ENCODE measurements around the gene GTPBP4.
A peak's percentile ranks its signal among the peaks of the same experiment; 100 is the strongest.
"Not testable (repeated sequence)": the region's sequence is repeated elsewhere in the genome, so short reads cannot be mapped to it uniquely, and the experiment has no call there.

Gene GTPBP4

DNA sequence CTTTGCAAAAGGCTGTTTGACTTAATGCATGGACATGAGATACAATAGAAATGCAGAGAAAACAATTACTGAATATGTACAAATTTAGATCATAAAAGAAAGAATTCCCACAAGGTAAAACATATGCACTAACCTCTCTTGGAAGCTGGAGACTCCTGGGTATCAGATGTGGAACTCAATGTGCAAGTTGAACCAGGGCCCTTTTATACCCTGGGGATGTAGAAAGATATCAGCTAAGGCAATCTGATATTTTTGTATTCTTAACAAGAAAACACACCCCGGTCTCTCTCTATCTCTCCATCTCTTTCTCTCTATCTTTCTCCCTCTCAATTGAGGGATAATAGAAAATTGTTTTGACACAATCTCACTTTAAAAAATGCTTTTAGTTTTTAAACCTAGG lies 37.4 kb downstream of the GTPBP4 start, which contains the start of gene IDI2:
TSS of gene IDI2 (minus strand) at position 177 of the 400 bp plus-strand sequence. CDS start 1,136 bp downstream, outside the sequence.
- DNase-seq (ENCODE audit: low read depth) = no peak

GRCh38 chr10:1026578-1026977 lies 38.3 kb downstream of the GTPBP4 start:
- DNase-seq (ENCODE audit: low read depth) = no peak

DNA sequence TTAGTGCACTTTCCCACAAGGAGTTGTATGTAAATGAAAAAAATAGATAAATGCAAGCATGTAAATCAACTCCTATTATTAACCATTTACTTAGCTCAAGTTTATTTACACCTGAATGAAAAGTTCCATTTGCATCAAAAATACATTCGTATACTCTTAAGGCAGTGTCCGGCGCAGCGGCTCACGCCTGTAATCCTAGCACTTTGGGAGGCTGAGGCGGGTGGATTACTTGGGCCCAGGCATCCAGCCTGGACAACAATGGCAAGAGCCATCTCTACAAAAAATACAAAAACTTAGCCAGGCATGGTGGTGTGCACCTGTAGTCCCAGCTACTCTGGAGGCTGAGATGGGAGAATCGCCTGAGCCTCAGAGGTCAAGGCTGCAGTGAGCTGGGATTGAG lies 41.6 kb downstream of the GTPBP4 start:
- DNase-seq (ENCODE audit: low read depth) = no peak

DNA sequence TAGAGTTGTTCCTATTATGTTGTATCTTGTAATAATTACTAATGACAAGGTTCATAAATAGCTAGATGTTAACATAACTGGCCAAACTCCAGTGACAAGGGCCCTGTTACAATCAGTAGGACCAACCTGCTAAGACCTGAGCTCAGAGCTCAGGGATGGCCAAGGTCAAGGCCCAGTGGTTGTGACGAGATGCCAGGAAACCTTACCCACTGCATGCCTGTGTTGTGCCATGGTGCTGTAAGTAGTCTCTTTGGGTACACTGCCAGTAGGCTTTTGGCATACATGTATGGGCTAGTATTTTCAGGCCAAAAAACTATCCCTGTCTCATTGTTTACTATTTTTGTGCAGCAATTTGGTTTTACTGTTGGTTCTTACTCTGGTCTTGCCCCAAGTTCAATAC lies 45.4 kb downstream of the GTPBP4 start:
- DNase-seq (ENCODE audit: low read depth) = no peak

DNA sequence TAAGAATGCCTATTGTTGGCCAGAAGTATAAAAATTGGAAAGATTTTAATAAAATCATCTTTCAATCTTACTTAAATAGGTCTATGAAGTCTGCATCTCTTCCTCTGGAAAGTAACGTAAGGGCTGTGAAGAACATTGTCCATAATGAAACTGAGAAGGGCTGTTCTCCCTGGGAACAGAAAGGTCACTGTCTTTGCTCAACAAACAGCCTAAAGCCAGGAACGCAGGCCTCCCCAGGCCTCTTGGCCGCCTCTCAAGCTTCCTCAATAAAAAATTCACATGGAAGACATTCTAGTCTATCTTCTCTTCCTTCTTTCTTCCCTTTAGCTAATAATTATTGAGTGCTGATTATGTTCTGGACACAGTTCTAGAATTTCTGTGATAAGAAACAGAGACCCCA lies 46.5 kb downstream of the GTPBP4 start:
- DNase-seq (ENCODE audit: low read depth) = no peak

GRCh38 chr10:1035201-1035600 lies 47.0 kb downstream of the GTPBP4 start:
- DNase-seq (ENCODE audit: low read depth) = no peak

- peak; percentile 71 for DNase-seq (ENCODE audit: low read depth)
Observed at GRCh38 chr10:1036341-1036791, 48.1 kb downstream of the GTPBP4 start.

DNA sequence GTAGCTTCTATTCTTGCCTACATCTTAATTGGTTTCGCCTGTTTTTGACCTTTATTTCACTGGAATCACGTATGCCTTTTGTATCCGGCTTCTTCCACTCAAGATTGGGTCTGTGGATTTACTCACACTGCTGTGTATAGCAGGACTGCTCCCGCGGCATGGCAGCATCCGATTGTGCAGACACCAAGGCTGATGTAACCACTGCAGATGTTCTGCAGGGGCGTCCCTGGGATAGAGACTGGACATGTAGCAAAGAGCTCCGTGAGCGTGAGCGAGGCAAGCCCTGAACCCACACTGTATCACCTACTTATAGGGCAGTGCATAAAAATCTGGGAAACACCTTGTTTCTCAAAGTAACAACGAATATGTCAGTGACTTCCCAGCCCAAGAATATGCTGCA lies 48.9 kb downstream of the GTPBP4 start:
- no peak for DNase-seq (ENCODE audit: low read depth)

GRCh38 chr10:1038769-1039168 lies 50.5 kb downstream of the GTPBP4 start:
- DNase-seq (ENCODE audit: low read depth) = not testable (repeated sequence)

- DNase-seq (ENCODE audit: low read depth) = no peak
Observed at GRCh38 chr10:1040133-1040532, 51.9 kb downstream of the GTPBP4 start.

GRCh38 chr10:1041514-1041913 lies 53.3 kb downstream of the GTPBP4 start:
- no peak for DNase-seq (ENCODE audit: low read depth)

- DNase-seq (ENCODE audit: low read depth) = no peak
Observed at GRCh38 chr10:1043532-1043995, 55.3 kb downstream of the GTPBP4 start.

DNA sequence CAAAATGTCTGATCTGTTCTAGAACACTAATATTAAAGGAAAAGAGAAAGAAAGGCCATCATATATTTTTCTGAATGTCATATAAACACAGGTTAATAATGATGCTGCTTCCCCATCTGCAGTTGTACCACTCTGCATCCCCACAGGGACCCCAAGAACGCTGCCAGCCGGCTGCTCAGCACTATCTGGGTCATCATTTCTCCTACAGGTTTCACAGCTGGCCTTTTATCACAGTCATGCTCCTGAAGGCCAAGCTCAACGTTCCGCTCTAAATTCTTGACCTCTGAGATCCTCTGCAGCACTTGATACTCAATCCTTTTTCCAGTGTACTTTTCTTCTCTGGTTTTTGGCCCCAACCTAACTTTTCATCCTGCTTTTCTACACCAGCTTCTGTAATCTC lies 55.9 kb downstream of the GTPBP4 start:
- no peak for DNase-seq (ENCODE audit: low read depth)

- DNase-seq (ENCODE audit: low read depth) = no peak
Observed at GRCh38 chr10:1044964-1045363, 56.7 kb downstream of the GTPBP4 start.

DNA sequence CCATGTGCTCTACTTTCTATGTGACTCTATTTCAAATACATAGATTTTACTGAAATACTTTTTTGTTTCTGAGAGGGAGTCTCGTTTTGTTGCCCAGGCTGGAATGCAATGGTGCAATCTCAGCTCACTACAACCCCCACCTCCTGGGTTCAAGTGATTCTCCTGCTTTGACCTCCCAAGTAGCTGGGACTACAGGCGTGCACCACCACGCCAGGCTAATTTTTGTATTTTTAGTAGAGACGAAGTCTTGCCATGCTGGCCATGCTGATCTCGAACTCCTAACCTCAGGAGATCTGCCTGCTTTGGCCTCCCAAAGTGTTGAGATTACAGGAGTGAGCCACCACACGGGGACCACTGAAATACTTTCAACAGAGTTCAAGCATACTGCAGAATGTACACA lies 57.2 kb downstream of the GTPBP4 start:
- DNase-seq (ENCODE audit: low read depth) = no peak

- DNase-seq (ENCODE audit: low read depth) = peak; percentile 21
Observed at GRCh38 chr10:1047937-1048336, 59.7 kb downstream of the GTPBP4 start.

- DNase-seq (ENCODE audit: low read depth) = no peak
Observed at GRCh38 chr10:1048349-1048731, 60.1 kb downstream of the GTPBP4 start.

- DNase-seq (ENCODE audit: low read depth) = peak; percentile 99
Observed at GRCh38 chr10:1048732-1049424, 60.6 kb downstream of the GTPBP4 start, which contains the start of gene IDI1. Gene IDI1, minus strand, starts transcription at chr10:1049119. Its CDS starts 116 bp downstream, at chr10:1049003.

GRCh38 chr10:1049425-1049958 lies 61.3 kb downstream of the GTPBP4 start:
- DNase-seq (ENCODE audit: low read depth) = no peak

- peak; percentile 15 for DNase-seq (ENCODE audit: low read depth)
Observed at GRCh38 chr10:1050145-1050544, 61.9 kb downstream of the GTPBP4 start.

DNA sequence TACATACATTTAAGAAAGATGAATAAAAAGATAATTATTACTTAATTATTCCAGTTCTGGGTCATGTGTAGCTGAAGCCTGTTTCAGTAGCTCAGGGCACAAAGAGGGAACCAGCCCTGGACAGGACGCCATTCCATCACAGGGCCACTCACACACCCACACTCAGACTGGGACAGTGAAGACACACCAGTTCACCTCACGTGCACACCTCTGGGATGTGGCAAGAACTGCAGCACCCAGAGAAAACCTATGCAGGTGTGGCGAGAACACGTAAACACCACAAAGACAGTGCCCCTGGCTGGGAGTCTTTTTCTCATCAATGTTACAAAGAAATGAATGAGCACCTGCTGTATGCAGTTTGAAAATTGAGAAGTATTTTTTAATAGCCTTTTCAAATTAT lies 62.3 kb downstream of the GTPBP4 start:
- DNase-seq (ENCODE audit: low read depth) = peak; percentile 17

DNA sequence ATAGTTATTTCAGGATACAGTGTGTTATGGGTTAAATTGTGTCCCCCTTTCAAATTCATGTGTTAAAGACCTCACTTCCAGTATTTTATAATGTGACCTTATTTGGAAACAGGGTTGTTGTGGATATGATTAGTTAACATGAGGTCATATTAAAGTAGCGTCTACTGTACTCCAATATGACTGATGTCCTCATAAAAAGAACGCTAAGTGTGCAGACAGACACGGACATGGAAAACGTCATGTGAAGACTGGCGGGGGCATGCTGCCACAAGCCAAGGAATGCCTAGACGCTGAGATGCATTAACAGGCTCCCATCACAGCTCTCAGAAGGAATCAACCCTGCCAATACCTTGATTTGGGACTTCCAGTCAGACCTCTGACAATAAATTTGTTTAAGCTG lies 66.5 kb downstream of the GTPBP4 start:
- peak; percentile 20 for DNase-seq (ENCODE audit: low read depth)

DNA sequence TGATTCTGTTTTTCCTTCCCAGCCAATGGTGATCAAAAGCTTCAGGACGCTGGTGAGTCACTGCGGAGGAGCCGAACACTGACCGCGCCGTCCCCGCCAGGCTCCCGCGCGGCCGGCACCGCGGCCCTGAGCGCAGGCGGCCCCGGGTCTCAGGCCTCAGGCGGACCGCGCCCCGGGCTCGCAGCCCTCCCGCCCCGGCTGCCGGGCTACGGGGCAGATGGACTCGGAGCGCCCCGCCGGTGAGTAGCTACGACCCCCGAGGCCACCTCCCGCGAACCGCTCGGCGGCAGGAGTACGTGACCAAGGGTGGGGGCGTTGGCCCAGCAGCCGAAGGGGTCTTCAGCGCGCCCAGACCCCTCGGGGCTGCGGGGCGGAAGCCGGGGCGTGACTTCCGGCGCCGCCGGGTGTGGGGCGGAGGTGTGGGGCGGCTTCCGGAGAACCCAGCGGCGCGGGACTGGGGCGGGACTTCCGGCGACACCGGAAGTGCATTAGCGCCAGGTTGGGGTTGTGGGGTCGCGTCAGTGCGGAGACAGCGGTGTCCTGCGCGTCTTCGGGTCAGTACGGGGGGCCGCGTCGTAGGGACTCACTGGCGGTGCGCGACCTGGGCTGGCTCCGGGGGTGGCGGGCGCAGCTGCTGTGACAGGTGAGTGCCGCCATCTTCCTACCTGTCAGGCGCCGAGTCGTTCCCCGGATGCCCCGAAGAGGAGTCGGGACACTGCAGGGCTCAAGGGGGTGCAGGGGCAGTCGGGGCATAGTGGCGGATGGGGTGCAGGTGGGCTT lies 68.3 kb downstream of the GTPBP4 start, which contains the start of gene WDR37:
TSS of gene WDR37 (plus strand) at position 60 of the 780 bp plus-strand sequence. CDS start 15,771 bp downstream, outside the sequence.
- DNase-seq (ENCODE audit: low read depth) = peak; percentile 95

Measured in ELR (cell line).